ENCODE measurements around the gene MCTP1. TPM values are rescaled to one million over a fixed set of nuclear protein-coding genes. Genes with fewer than 3 reads are reported as not detected.

MCTP1 gene
- total RNA-seq, 1 experiment from 2014 or later, result 5.6 TPM

- Mint-ChIP-seq H3K4me1 (0 out of 2 replicates have a peak, but pooled peaks cover 6% of the 10 kb centered on the region), H3K27ac (no peak overlapping the region), H3K36me3 (no peaks in the 10 kb centered on the region), H3K4me3 (no peak overlapping the region), H3K27me3 (ENCODE audit: low read depth) (no peaks in the 10 kb centered on the region), H3K9me3 (no peaks in the 10 kb centered on the region)
- DNase-seq (ENCODE audit: low spot score) (no peak), ATAC-seq (no peak)
- POLR2A ChIA-PET, result interaction anchor here (0.7 kb wide), 1 partner anchor 172 kb away, joined by 3 read pairs; no protein-coding TSS in a partner anchor
- TF ChIP-seq ESRRA (CRISPR knock-in tag; IDR thresholded peaks at IDR 0.05; ENCODE audit: borderline replicate concordance) (no peak), CREB1 (CRISPR knock-in tag; IDR thresholded peaks at IDR 0.05) (no peak), ZNF281 (CRISPR knock-in tag; IDR thresholded peaks at IDR 0.05) (no peak), ZMAT4 (CRISPR knock-in tag; IDR thresholded peaks at IDR 0.05) (no peak), MXD4 (CRISPR knock-in tag; IDR thresholded peaks at IDR 0.05; ENCODE audit: borderline replicate concordance) (no peak), FOXJ3 (CRISPR knock-in tag; IDR thresholded peaks at IDR 0.05; ENCODE audit: borderline replicate concordance) (no peak), ZNF138 (CRISPR knock-in tag; conservative IDR thresholded peaks at IDR 0.05) (no peak), TEAD4 (CRISPR knock-in tag; IDR thresholded peaks at IDR 0.05) (no peak), HMGA2 (CRISPR knock-in tag; IDR thresholded peaks at IDR 0.05) (no peak), FOXP4 (CRISPR knock-in tag; IDR thresholded peaks at IDR 0.05) (no peak), JUN (CRISPR knock-in tag; IDR thresholded peaks at IDR 0.05) (no peak)
- TF ChIP-seq, protein P1, sequence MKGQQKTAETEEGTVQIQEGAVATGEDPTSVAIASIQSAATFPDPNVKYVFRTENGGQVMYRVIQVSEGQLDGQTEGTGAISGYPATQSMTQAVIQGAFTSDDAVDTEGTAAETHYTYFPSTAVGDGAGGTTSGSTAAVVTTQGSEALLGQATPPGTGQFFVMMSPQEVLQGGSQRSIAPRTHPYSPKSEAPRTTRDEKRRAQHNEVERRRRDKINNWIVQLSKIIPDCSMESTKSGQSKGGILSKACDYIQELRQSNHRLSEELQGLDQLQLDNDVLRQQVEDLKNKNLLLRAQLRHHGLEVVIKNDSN (CRISPR knock-in tag; IDR thresholded peaks at IDR 0.05), result no peak
- TF ChIP-seq, protein P2, sequence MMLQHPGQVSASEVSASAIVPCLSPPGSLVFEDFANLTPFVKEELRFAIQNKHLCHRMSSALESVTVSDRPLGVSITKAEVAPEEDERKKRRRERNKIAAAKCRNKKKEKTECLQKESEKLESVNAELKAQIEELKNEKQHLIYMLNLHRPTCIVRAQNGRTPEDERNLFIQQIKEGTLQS (CRISPR knock-in tag; conservative IDR thresholded peaks at IDR 0.05), result no peak
- TF ChIP-seq, protein P3, sequence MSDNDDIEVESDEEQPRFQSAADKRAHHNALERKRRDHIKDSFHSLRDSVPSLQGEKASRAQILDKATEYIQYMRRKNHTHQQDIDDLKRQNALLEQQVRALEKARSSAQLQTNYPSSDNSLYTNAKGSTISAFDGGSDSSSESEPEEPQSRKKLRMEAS (CRISPR knock-in tag; IDR thresholded peaks at IDR 0.05), result no peak
- TF ChIP-seq, protein P4, sequence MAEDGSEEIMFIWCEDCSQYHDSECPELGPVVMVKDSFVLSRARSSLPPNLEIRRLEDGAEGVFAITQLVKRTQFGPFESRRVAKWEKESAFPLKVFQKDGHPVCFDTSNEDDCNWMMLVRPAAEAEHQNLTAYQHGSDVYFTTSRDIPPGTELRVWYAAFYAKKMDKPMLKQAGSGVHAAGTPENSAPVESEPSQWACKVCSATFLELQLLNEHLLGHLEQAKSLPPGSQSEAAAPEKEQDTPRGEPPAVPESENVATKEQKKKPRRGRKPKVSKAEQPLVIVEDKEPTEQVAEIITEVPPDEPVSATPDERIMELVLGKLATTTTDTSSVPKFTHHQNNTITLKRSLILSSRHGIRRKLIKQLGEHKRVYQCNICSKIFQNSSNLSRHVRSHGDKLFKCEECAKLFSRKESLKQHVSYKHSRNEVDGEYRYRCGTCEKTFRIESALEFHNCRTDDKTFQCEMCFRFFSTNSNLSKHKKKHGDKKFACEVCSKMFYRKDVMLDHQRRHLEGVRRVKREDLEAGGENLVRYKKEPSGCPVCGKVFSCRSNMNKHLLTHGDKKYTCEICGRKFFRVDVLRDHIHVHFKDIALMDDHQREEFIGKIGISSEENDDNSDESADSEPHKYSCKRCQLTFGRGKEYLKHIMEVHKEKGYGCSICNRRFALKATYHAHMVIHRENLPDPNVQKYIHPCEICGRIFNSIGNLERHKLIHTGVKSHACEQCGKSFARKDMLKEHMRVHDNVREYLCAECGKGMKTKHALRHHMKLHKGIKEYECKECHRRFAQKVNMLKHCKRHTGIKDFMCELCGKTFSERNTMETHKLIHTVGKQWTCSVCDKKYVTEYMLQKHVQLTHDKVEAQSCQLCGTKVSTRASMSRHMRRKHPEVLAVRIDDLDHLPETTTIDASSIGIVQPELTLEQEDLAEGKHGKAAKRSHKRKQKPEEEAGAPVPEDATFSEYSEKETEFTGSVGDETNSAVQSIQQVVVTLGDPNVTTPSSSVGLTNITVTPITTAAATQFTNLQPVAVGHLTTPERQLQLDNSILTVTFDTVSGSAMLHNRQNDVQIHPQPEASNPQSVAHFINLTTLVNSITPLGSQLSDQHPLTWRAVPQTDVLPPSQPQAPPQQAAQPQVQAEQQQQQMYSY (CRISPR knock-in tag; IDR thresholded peaks at IDR 0.05), result no peak
- CTCF ChIA-PET, result interaction anchor here (0.9 to 1.7 kb wide), 2 partner anchors 8 to 110 kb away, joined by 3 to 5 read pairs; no protein-coding TSS in a partner anchor
Measured at GRCh38 chr5:95068289-95068910, 216.5 kb downstream of the MCTP1 start.

All from WTC11 (cell line).